Erythroblast (primary cell): ENCODE results near the gene ZSWIM6.

Source experiments
- GATA1 ChIP-seq: IDR thresholded peaks from 2 replicates; pipeline ENCODE4 v1.6.1; 2011; ENCODE audit warnings: low read depth, mild to moderate bottlenecking, control low read depth, low read length, moderate library complexity
- POLR2A ChIP-seq: IDR thresholded peaks from 2 replicates; pipeline ENCODE4 v1.6.1; 2011; ENCODE audit warnings: mild to moderate bottlenecking, low read length

GRCh38 chr5:61401726-61402125, 69.7 kb downstream of the ZSWIM6 start:
- TF ChIP-seq POLR2A: no peak
- TF ChIP-seq GATA1: no peak
